Measurements from ENCODE around the gene TMEM108.

DNA sequence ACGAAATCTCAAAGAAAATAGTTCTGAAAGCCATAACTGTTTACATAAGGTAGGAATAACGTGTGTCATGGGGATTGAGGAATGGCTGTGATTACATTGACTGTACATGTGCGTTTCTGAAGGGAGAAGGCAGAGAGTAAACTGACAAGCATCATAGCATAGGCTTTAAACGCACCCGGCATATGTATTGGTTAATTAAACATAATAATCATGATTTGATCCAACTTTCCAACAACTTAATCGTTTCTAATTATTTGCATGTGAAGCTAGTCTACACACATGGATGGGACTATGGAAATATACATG is 3.3 kb downstream of the TMEM108 start:
- no peak for TF ChIP-seq EZH2 (IDR thresholded peaks at IDR 0.05; ENCODE audit: low read depth, unreplicated experiment)
- no peak for TF ChIP-seq JUNB (IDR thresholded peaks at IDR 0.05; ENCODE audit: unreplicated experiment)
- TF ChIP-seq EZH2phosphoT487 (IDR thresholded peaks at IDR 0.05; ENCODE audit: unreplicated experiment): no peak
- TF ChIP-seq CREB1 (CRISPR knock-in tag; IDR thresholded peaks at IDR 0.05; ENCODE audit: low read depth): no peak
- TF ChIP-seq, protein P1, sequence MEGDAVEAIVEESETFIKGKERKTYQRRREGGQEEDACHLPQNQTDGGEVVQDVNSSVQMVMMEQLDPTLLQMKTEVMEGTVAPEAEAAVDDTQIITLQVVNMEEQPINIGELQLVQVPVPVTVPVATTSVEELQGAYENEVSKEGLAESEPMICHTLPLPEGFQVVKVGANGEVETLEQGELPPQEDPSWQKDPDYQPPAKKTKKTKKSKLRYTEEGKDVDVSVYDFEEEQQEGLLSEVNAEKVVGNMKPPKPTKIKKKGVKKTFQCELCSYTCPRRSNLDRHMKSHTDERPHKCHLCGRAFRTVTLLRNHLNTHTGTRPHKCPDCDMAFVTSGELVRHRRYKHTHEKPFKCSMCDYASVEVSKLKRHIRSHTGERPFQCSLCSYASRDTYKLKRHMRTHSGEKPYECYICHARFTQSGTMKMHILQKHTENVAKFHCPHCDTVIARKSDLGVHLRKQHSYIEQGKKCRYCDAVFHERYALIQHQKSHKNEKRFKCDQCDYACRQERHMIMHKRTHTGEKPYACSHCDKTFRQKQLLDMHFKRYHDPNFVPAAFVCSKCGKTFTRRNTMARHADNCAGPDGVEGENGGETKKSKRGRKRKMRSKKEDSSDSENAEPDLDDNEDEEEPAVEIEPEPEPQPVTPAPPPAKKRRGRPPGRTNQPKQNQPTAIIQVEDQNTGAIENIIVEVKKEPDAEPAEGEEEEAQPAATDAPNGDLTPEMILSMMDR (conservative IDR thresholded peaks at IDR 0.05; ENCODE audit: low read depth in 2 of 2): no peak
- no peak for TF ChIP-seq POLR2AphosphoS5 (IDR thresholded peaks at IDR 0.05; ENCODE audit: low read depth)
- no peak for TF ChIP-seq REST (IDR thresholded peaks at IDR 0.05; ENCODE audit: unreplicated experiment)
- TF ChIP-seq, protein P2, sequence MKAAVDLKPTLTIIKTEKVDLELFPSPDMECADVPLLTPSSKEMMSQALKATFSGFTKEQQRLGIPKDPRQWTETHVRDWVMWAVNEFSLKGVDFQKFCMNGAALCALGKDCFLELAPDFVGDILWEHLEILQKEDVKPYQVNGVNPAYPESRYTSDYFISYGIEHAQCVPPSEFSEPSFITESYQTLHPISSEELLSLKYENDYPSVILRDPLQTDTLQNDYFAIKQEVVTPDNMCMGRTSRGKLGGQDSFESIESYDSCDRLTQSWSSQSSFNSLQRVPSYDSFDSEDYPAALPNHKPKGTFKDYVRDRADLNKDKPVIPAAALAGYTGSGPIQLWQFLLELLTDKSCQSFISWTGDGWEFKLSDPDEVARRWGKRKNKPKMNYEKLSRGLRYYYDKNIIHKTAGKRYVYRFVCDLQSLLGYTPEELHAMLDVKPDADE (IDR thresholded peaks at IDR 0.05): no peak
- no peak for TF ChIP-seq ZNF114 (CRISPR knock-in tag; IDR thresholded peaks at IDR 0.05)
- no peak for TF ChIP-seq NANOG (IDR thresholded peaks at IDR 0.05; ENCODE audit: borderline replicate concordance)
- TF ChIP-seq STAT1 (IDR thresholded peaks at IDR 0.05; ENCODE audit: unreplicated experiment): no peak
